Natural killer cell (primary cell): ENCODE measurements around the gene ACOT11. TPM values are rescaled to one million over a fixed set of nuclear protein-coding genes. Genes with fewer than 3 reads are reported as not detected.

Experiments
- ATAC-seq, 3 donors: fragments of 150-1000 bp in 2 of 3; fragments of 200-7000 bp in 1 of 3; cut with Tn5 transposase; 1 replicate in 1 of 3; 2 replicates in 2 of 3; pipeline ENCODE4 v1.10.0; 2021; ENCODE audit warnings: mild to moderate bottlenecking in 2 of 3, moderate library complexity in 2 of 3
- DNase-seq, 2 donors: peaks; one replicate each; pipeline versions ENCODE4 v3.0.0 to v3.0.0-alpha.2; 2013 to 2021; ENCODE audit warnings: mixed read lengths in 1 of 2
- H3K27ac ChIP-seq: one replicate; pipeline ENCODE4 v1.5.1; 2013; ENCODE audit warnings: mild to moderate bottlenecking, low read length
- H3K27me3 ChIP-seq: one replicate; pipeline ENCODE4 v1.6.1; 2013; ENCODE audit warnings: low read length; ENCODE audit not compliant: control insufficient read depth, insufficient read depth
- H3K36me3 ChIP-seq: one replicate; pipeline ENCODE4 v1.6.1; 2013; ENCODE audit warnings: low read length; ENCODE audit not compliant: control insufficient read depth, insufficient read depth
- H3K4me1 ChIP-seq: one replicate; pipeline ENCODE4 v1.6.1; 2013; ENCODE audit warnings: low read length; ENCODE audit not compliant: control insufficient read depth, insufficient read depth
- H3K4me3 ChIP-seq: one replicate; pipeline ENCODE4 v1.5.1; 2013; ENCODE audit warnings: low read length
- H3K9me3 ChIP-seq: one replicate; pipeline ENCODE4 v1.6.1; 2013; ENCODE audit warnings: low read length; ENCODE audit not compliant: control insufficient read depth, insufficient read depth
- H3K27ac Mint-ChIP-seq, 2 donors: one replicate each; pipeline ENCODE4 v1.8.0; 2022; ENCODE audit warnings: mild to moderate bottlenecking in 2 of 2, mixed read lengths in 2 of 2, moderate library complexity in 1 of 2
- H3K27me3 Mint-ChIP-seq, 2 donors: one replicate each; pipeline ENCODE4 v1.8.0; 2022; ENCODE audit warnings: low read depth in 2 of 2, mixed read lengths in 2 of 2
- H3K36me3 Mint-ChIP-seq: one replicate; pipeline ENCODE4 v1.8.0; 2022; ENCODE audit warnings: mixed read lengths
- H3K4me1 Mint-ChIP-seq, 2 donors: one replicate each; pipeline ENCODE4 v1.8.0; 2022; ENCODE audit warnings: mixed read lengths in 2 of 2
- H3K4me3 Mint-ChIP-seq: one replicate; pipeline ENCODE4 v1.8.0; 2022; ENCODE audit warnings: mild to moderate bottlenecking, moderate library complexity, mixed read lengths
- H3K9me3 Mint-ChIP-seq, 2 donors: one replicate each; pipeline ENCODE4 v1.8.0; 2022; ENCODE audit warnings: mixed read lengths in 2 of 2
- WGBS: methylation state at CpG from one replicate; pipeline ENCODE4 v1.1.7; 2013; ENCODE audit warnings: missing lambda C conversion rate; ENCODE audit not compliant: insufficient coverage; 5-methylcytosine and 5-hydroxymethylcytosine counted together
- intact Hi-C: fragments of 100-400 bp; cut with micrococcal nuclease; formaldehyde crosslinking; loops from one replicate; pipeline ENCODE4 v1.14.2; 2022
- total RNA-seq, 4 donors: library from RNA; stranded (reverse); fragments of 120-200 nt in 1 of 4; gene quantifications; one replicate each; pipeline versions ENCODE4 v1.2.3 to v1.2.4, GENCODE V29; 2013 to 2022
- TF ChIP-seq, protein P1 (sequence below): fragments of 200-600 bp; IDR thresholded peaks from one replicate; pipeline ENCODE4 v1.8.0; 2022; ENCODE audit warnings: antibody characterized with exemption

ACOT11 gene
- total RNA-seq, 3 donors from 2014 or later (not counting 1 experiment from before 2014, with no cell fraction given), result 0.61 to 1.2 (median 0.85) TPM

DNA sequence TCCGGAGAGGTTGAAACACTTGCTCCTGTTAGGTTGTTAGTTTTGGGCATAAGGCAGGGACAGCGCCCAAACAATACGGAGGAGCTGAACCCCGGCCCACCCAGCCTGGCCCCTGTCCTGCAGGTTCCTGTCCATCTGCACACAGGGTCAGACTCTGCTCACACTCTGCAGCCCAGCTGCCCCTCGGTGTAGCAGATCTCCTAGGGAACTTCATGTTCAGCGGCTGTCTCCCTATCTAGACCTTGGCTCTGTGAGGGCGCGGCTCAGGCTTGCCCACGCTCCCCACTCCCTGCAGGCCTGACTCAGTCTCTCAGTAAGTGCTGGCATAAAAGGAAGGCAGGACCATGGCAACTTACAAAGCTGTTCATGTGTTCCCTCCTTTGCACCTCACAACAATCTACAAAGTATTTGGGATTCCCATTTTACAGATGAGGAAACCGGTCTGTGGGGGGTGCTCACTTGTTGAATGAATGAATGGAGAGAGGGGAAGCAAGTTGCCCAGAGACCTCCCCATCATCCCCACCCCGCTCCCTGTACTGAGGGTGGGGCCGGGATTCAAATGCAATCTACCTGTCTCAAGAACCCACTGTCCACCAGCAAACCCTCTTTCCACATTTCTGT lies 26.2 kb downstream of the ACOT11 start:
- DNase-seq (no peak), ATAC-seq (no peak)
- TF ChIP-seq, protein P1, sequence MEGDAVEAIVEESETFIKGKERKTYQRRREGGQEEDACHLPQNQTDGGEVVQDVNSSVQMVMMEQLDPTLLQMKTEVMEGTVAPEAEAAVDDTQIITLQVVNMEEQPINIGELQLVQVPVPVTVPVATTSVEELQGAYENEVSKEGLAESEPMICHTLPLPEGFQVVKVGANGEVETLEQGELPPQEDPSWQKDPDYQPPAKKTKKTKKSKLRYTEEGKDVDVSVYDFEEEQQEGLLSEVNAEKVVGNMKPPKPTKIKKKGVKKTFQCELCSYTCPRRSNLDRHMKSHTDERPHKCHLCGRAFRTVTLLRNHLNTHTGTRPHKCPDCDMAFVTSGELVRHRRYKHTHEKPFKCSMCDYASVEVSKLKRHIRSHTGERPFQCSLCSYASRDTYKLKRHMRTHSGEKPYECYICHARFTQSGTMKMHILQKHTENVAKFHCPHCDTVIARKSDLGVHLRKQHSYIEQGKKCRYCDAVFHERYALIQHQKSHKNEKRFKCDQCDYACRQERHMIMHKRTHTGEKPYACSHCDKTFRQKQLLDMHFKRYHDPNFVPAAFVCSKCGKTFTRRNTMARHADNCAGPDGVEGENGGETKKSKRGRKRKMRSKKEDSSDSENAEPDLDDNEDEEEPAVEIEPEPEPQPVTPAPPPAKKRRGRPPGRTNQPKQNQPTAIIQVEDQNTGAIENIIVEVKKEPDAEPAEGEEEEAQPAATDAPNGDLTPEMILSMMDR, result no peak
- Mint-ChIP-seq H3K9me3 (no peaks in the 10 kb centered on the region), H3K27me3 (peaks cover 0 to 3% of the 10 kb centered on the region in 2 donors), H3K4me3 (no peak overlapping the region), H3K36me3 (no peaks in the 10 kb centered on the region), H3K4me1 (peaks cover 4 to 10% of the 10 kb centered on the region in 2 donors), H3K27ac (no peak overlapping the region)
- peaks cover 5% of the 10 kb centered on the region for H3K4me1 ChIP-seq
- no peak overlapping the region for H3K27ac ChIP-seq
- no peak overlapping the region for H3K4me3 ChIP-seq
- no peaks in the 10 kb centered on the region for H3K9me3 ChIP-seq
- intact Hi-C loops, result no loop called here
- 89% methylated on average over 11 of the region's 12 CpGs for WGBS
- H3K36me3 ChIP-seq, result no peaks in the 10 kb centered on the region
- H3K27me3 ChIP-seq, result no peaks in the 10 kb centered on the region

DNA sequence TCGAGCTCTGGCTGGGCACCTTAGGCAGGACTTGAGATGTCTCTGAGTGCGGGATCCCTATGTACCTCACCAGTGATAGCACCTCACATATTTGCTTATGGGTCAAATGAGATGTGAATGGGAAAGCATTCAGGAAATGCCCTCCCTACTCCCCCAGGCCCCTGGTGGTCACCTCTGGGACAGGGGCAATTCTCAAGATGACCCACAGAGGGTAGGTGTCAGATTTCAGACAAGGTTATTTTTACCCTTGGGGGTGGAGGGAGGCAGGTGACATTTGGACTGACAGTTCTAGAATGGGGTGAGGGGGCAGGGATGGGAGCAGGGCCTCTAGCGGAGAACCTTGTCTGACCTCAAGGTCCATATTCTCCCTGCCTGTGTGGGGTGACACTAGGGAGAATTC lies 27.1 kb downstream of the ACOT11 start:
- Mint-ChIP-seq H3K9me3 (no peaks in the 10 kb centered on the region), H3K4me1 (peaks cover 4 to 10% of the 10 kb centered on the region in 2 donors), H3K4me3 (no peak overlapping the region), H3K27me3 (peaks cover 0 to 3% of the 10 kb centered on the region in 2 donors), H3K36me3 (no peaks in the 10 kb centered on the region), H3K27ac (no peak overlapping the region)
- TF ChIP-seq, protein P1, result no peak
- no peaks in the 10 kb centered on the region for H3K27me3 ChIP-seq
- H3K4me3 ChIP-seq, result no peak overlapping the region
- DNase-seq, result no peak
- H3K9me3 ChIP-seq, result no peaks in the 10 kb centered on the region
- 91% methylated on average over 3 of the region's 3 CpGs for WGBS
- ATAC-seq, result no peak
- H3K36me3 ChIP-seq, result no peaks in the 10 kb centered on the region
- no peak overlapping the region for H3K27ac ChIP-seq
- peaks cover 5% of the 10 kb centered on the region for H3K4me1 ChIP-seq
- intact Hi-C loops, result no loop called here

DNA sequence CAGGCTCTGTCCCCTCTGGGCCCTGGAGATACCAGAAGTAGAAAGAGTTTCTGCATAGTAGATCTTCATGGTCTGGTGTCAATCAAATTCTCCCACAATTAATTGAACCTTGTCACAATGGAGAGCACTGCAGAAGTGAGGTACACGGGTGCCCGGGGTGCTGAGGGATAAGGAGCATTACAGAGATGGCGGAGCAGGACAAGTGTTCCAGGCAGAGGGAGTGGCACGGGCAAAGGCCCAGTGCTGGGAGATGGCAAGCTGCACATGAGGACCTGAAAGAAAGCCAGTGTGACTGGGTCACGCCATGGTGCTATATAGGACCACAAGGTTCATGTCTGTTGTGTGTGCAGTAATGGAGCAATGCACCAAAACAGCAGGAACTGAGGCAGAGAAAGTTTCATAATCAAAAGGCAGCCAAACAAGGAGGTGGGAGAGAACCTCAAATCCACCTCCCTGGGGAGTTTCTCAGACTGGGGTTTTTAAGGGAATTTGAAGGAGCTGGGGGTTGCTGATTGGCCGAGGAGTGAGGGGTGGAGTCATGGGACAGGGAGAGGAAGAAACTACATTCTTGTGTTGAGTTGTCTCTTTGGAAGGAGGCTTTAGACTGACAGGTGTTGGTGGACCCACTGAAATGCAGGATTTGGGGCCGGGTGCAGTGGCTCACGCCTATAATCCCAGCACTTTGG lies 27.7 kb downstream of the ACOT11 start:
- H3K27me3 Mint-ChIP-seq, result peaks cover 0 to 3% of the 10 kb centered on the region in 2 donors
- H3K4me1 ChIP-seq, result peaks cover 5% of the 10 kb centered on the region
- DNase-seq (no peak), ATAC-seq (no peak)
- H3K27me3 ChIP-seq, result no peaks in the 10 kb centered on the region
- 91% methylated on average over 8 of the region's 8 CpGs for WGBS
- no peaks in the 10 kb centered on the region for H3K9me3 Mint-ChIP-seq
- H3K36me3 Mint-ChIP-seq, result no peaks in the 10 kb centered on the region
- no peak overlapping the region for H3K4me3 Mint-ChIP-seq
- TF ChIP-seq, protein P1, result no peak
- H3K27ac Mint-ChIP-seq, result no peak overlapping the region
- intact Hi-C loops, result no loop called here
- H3K27ac ChIP-seq, result no peak overlapping the region
- H3K36me3 ChIP-seq, result no peaks in the 10 kb centered on the region
- H3K4me1 Mint-ChIP-seq, result peaks cover 4 to 10% of the 10 kb centered on the region in 2 donors
- H3K4me3 ChIP-seq, result no peak overlapping the region
- no peaks in the 10 kb centered on the region for H3K9me3 ChIP-seq
